HG02588 (cell line): ENCODE data around the gene JMJD6.
"Not testable (repeated sequence)": the region's sequence is repeated elsewhere in the genome, so short reads cannot be mapped to it uniquely, and the experiment has no call there.

Source experiments
- ATAC-seq: cut with Tn5 transposase; IDR thresholded peaks from one replicate; pipeline ENCODE4 v1.9.1; 2021; ENCODE audit warnings: mild to moderate bottlenecking, moderate library complexity; ENCODE audit not compliant: unreplicated experiment

The JMJD6 gene

GRCh38 chr17:76700617-76701470, 25.6 kb downstream of the JMJD6 start:
- ATAC-seq = no peak

DNA sequence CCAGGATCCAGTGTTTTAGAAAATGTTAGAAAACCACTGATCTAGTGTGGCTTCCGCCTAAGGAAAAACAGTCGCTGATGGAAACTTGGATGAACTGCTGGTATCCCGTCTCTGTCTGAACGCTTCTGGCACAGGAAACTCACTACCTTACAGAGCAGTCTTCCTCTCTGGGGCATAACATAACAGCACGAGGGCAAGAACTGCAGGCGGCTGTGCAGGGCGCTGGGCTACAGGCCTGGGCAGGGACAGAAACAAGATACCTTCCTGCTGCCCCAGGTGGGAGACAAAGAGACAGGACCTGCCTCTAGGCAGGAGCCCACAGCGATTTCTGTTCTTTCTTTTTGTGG, 26.2 kb downstream of the JMJD6 start:
- ATAC-seq = no peak

- ATAC-seq = not testable (repeated sequence)
Measured at GRCh38 chr17:76698466-76698977, 27.9 kb downstream of the JMJD6 start.

GRCh38 chr17:76697702-76698465, 28.5 kb downstream of the JMJD6 start:
- ATAC-seq = no peak

DNA sequence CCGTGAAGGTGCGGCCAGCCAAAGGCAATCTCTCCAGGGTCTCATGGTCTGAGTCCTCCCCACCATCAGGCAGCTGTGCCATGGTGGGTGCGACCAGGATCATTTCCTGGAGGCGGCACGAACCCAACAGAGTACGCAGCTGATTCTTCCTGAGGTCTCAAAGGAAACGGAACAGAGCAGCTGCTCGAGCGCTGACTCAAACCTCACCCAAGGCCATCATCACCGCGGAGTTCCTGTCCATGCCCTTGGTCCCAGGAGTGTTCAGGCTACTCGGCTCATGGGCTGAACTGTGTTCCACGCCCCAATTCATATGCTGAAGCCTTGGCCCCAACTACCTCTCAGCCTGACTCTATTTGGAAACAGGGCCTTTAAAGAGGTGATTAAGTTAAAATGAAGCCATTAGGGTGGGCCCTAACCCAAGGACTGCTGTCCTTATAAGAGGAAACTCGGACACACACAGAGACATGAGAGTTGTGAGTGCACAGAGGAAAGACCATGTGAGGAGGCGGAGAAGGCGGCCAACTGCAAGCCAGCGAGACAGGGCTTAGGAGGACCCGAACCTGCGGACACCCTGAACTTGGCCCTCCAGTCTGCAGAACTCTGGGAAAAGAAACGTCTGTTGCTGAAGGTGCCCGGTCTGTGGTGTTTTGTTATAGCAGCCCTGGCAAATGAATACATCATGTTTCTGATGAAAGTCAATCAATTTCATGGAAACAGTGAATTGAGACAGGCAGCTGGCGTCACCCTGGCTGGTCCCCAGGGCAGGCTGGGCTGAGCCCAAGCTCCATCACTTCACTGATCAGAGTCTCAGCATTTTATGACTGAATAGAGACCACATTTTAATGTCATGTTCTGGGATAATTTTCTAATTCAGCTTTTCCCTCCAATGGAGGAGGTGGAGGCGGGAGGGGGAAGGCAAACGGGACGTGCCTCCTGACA, 29.4 kb downstream of the JMJD6 start:
- ATAC-seq = no peak

DNA sequence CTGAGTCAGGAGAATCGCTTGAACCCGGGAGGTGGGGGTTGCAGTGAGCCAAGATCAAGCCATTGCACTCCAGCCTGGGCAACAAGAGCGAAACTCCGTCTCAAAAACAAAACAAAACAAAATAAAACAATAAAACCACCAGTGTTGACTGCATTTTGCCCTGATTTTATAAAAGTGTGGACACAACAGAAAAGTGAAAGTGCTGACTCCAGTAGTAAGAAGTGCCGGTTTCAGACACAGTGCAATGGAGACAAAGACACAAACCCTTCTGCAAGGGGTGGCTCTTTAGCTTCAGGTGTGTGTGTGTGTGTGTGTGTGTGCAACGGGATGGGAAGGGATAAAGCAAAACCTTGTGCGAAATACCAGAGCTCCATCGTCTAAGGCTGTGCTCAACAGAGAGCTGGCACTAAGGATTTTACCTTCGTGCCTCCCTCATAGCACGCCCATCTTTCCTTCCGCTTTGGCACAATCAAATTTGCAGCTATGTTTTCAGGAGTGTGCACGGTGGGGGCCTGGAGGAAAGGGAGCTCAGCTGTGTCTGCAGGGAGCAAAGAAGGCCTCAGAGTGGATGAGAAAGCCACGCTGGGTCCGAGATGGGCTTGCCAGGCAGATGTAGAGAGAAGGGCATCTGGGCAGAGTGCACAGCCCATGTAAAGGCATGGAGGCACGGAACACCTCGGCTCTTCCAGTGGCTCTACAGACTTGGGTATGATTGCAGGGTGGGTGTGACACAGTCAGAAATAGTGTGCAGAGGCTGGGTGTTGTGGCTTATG, 31.2 kb downstream of the JMJD6 start:
- no peak for ATAC-seq

GRCh38 chr17:76691379-76692191, 34.8 kb downstream of the JMJD6 start:
- ATAC-seq = no peak

- no peak for ATAC-seq
Measured at GRCh38 chr17:76690596-76691280, 35.7 kb downstream of the JMJD6 start.

- ATAC-seq = no peak
Measured at GRCh38 chr17:76689859-76690258, 36.5 kb downstream of the JMJD6 start.

- no peak for ATAC-seq
Measured at GRCh38 chr17:76688165-76688622, 38.2 kb downstream of the JMJD6 start.

GRCh38 chr17:76687298-76688164, 38.9 kb downstream of the JMJD6 start:
- no peak for ATAC-seq

DNA sequence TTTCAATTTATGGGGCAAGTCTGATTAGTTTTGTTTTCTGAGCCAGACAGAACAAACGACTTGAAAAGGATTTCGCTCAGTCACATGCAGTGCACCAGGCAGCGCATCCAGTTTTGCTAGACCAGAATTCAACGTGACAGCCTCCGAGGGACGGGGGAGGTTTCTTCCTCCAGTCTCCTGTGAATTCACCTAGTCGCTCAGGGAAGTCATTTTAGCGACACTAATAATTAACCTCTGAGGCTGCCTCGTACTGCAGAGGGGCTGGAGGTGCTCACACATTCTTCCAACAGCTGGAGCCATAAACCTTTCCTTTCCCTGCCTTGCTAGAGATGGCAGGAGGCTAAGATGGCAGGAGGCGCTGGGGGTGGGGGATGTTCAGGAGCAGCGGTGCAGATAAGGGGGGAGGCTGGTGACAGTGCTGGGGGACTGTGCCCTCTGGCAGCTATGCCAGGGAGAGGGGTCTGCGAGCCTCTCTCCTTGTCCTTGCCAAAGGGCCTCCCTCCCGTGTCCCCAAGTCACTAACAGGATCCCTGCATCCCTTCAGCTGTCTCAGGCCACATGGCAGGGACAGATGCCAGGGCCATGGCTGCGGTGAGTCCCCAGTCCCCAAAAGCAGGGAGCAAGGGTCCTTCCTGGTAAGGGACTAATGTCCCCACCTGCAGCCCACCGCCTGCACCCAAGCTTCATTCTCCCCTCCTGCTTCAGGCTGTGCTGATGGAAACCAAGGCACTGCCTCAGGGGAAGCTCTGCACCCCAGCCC, 39.7 kb downstream of the JMJD6 start:
- ATAC-seq = no peak

- ATAC-seq = no peak
Measured at GRCh38 chr17:76685846-76686245, 40.6 kb downstream of the JMJD6 start.

DNA sequence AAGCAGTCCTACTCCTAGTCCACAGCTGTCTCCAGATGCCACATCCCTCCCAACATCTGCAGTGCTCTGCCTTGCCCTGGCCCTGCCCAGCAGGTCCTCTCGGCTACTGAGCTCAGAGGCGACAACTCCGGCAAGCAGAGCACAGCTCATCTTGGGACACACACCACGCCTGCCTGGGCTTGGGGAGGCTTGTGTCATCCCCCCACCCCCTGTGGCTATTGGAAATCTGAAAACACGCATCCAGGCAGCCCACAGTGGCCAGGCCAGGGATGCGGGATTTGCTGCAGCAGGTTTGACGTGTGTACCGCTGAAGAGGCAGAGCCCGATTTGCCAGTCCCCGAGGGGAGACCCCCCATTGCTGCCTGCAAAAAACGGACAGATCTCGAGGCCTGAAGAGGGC, 41.0 kb downstream of the JMJD6 start:
- ATAC-seq = no peak

GRCh38 chr17:76684756-76685155, 41.6 kb downstream of the JMJD6 start:
- no peak for ATAC-seq

DNA sequence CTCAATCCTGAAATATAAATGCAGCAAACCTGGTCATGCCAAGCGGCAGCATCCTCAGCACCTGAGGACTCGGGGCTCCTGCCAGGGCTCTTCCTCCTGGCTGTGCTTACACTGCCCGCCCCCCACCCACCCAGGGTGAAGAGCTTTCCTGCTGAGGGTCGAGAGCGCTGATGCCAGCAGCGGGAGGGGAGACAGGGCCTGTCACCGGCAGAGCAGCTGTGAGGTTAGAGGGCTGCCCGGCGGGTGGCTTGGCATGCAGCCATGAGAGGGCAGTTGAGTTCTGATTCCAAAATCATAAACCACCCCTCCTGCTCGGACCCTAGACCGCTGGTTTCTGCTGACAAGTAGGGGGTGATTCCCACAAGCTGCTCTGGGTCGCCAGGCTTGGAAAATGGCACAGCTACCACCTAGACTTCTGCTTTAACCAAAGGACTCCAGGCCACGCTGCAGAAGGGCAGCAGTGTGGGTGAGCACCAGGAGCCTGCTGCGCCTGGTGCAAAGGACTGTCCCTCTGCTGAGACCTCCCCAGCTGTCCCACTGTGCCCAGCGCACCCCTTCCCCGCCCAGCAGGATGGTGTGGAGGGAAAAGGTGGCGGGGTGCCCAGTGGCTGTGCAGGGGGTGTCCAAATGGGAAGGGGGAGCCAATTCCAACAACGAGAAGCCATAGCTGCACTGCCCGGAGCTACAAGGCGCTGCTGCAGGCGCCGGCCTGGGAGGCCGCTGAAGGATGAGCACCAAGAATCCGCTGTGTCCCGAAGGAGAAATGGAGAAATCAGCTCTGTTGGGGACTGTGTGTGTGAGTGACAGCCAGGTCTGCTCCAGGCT, 42.3 kb downstream of the JMJD6 start:
- no peak for ATAC-seq
